H1 (cell line): ENCODE measurements around the gene HSD17B2.

Source experiments
- CTBP2 ChIP-seq: IDR thresholded peaks from 2 replicates; pipeline ENCODE4 v1.7.0; 2011; ENCODE audit warnings: borderline replicate concordance, mild to moderate bottlenecking, moderate library complexity, mixed read lengths, low read length; ENCODE audit not compliant: insufficient read depth, insufficient read length
- CTCF ChIP-seq, 3 experiments: IDR thresholded peaks; 1 replicate in 2 of 3; 2 replicates in 1 of 3; pipeline versions ENCODE4 v1.5.1 to v1.6.1; 2011; ENCODE audit warnings: low read length in 3 of 3, mild to moderate bottlenecking in 3 of 3, inconsistent platforms in 2 of 3, low read depth in 1 of 3, moderate library complexity in 1 of 3; ENCODE audit not compliant: insufficient read depth in 1 of 3; ENCODE audit errors: control extremely low read depth in 1 of 3
- HDAC6 ChIP-seq: IDR thresholded peaks from one replicate; pipeline ENCODE4 v1.7.1; 2012; ENCODE audit warnings: low read depth, mild to moderate bottlenecking, inconsistent platforms, low read length, moderate library complexity
- TAF1 ChIP-seq: IDR thresholded peaks from 2 replicates; pipeline ENCODE4 v1.6.1; 2011; ENCODE audit warnings: mild to moderate bottlenecking, low read depth, low read length

GRCh38 chr16:82137822-82138167 lies 102.7 kb downstream of the HSD17B2 start:
- TF ChIP-seq CTCF (IDR thresholded peaks at IDR 0.05; ENCODE audit: control extremely low read depth in 1 of 3, insufficient read depth in 1 of 3, low read depth in 1 of 3, low read length in 3 of 3) (no peak), CTBP2 (no peak), HDAC6 (no peak), TAF1 (no peak)
